MCF 10A (cell line): Measurements from ENCODE around the gene DDX31. TPM values are rescaled to one million over a fixed set of nuclear protein-coding genes. Genes with fewer than 3 reads are reported as not detected.

Experiments used
- BruUV-seq: library from RNA; stranded (reverse); fragments of 400-500 nt; replicated peaks from 2 replicates; lab custom pipeline; 2021; lab: Mats Ljungman, UMichigan
- CTCF ChIA-PET: fragments of 300-600 bp; sonication (Branson Sonifier 250); formaldehyde crosslinking; extraction: SDS; loops from one replicate; lab custom pipeline; 2021; ENCODE audit warnings: antibody characterized with exemption, inconsistent platforms; lab: Yijun Ruan, JAX
- POLR2A ChIA-PET: fragments of 300-600, 350-650 bp; sonication (Branson Sonifier 250); formaldehyde crosslinking; extraction: SDS; loops from one replicate; lab custom pipeline; 2020; ENCODE audit warnings: antibody characterized with exemption, inconsistent platforms; lab: Yijun Ruan, JAX
- DNase-seq: peaks from one replicate; pipeline ENCODE4 v3.0.0-alpha.2; 2018; ENCODE audit not compliant: unreplicated experiment
- H3K27ac Mint-ChIP-seq: one replicate; pipeline ENCODE4 v1.8.0; 2022; ENCODE audit warnings: mild to moderate bottlenecking, low read depth, mixed read lengths; ENCODE audit not compliant: unreplicated experiment
- H3K27me3 Mint-ChIP-seq: one replicate; pipeline ENCODE4 v1.8.0; 2022; ENCODE audit warnings: mixed read lengths; ENCODE audit not compliant: insufficient read depth, unreplicated experiment
- H3K36me3 Mint-ChIP-seq: one replicate; pipeline ENCODE4 v1.8.0; 2022; ENCODE audit warnings: mild to moderate bottlenecking, moderate library complexity, mixed read lengths; ENCODE audit not compliant: insufficient read depth, unreplicated experiment
- H3K4me1 Mint-ChIP-seq: one replicate; pipeline ENCODE4 v1.8.0; 2022; ENCODE audit warnings: mixed read lengths; ENCODE audit not compliant: insufficient read depth, unreplicated experiment
- H3K4me3 Mint-ChIP-seq: one replicate; pipeline ENCODE4 v1.8.0; 2022; ENCODE audit warnings: mild to moderate bottlenecking, moderate library complexity, mixed read lengths; ENCODE audit not compliant: unreplicated experiment
- H3K9me3 Mint-ChIP-seq: one replicate; pipeline ENCODE4 v1.8.0; 2022; ENCODE audit warnings: mixed read lengths; ENCODE audit not compliant: unreplicated experiment
- CTCF ChIP-seq: fragments of 200-600 bp; IDR thresholded peaks from one replicate; pipeline ENCODE4 v1.8.0; 2022; ENCODE audit warnings: antibody characterized with exemption, mild to moderate bottlenecking; ENCODE audit not compliant: unreplicated experiment
- intact Hi-C: fragments of 100-400 bp; cut with micrococcal nuclease; formaldehyde crosslinking; loops from 2 replicates; pipeline ENCODE4 v1.14.1; 2022
- total RNA-seq: library from RNA; stranded (reverse); gene quantifications from 2 replicates; pipeline ENCODE4 v1.2.3, GENCODE V29; 2022

The DDX31 gene
- total RNA-seq, 1 experiment from 2014 or later: 28.8 TPM

- ChIA-PET CTCF (interaction anchor here (0.6 to 0.7 kb wide), 2 partner anchors 55 to 63 kb away, joined by 3 to 4 read pairs; no protein-coding TSS in a partner anchor), POLR2A (interaction anchor here (0.5 kb wide), 1 partner anchor 276 kb away, joined by 3 read pairs; no protein-coding TSS in a partner anchor)
- intact Hi-C loops: no loop called here
- BruUV-seq: no TSS peak
- H3K4me3 Mint-ChIP-seq: no peak overlapping the region
- peaks cover 24% of the 10 kb centered on the region for H3K27me3 Mint-ChIP-seq
- H3K36me3 Mint-ChIP-seq: peaks cover 3% of the 10 kb centered on the region
- no peaks in the 10 kb centered on the region for H3K4me1 Mint-ChIP-seq
- no peaks in the 10 kb centered on the region for H3K9me3 Mint-ChIP-seq
- H3K27ac Mint-ChIP-seq: no peak overlapping the region
- DNase-seq: no peak
- TF ChIP-seq CTCF: no peak
Measured at GRCh38 chr9:132586830-132587591, 82.8 kb downstream of the DDX31 start.

DNA sequence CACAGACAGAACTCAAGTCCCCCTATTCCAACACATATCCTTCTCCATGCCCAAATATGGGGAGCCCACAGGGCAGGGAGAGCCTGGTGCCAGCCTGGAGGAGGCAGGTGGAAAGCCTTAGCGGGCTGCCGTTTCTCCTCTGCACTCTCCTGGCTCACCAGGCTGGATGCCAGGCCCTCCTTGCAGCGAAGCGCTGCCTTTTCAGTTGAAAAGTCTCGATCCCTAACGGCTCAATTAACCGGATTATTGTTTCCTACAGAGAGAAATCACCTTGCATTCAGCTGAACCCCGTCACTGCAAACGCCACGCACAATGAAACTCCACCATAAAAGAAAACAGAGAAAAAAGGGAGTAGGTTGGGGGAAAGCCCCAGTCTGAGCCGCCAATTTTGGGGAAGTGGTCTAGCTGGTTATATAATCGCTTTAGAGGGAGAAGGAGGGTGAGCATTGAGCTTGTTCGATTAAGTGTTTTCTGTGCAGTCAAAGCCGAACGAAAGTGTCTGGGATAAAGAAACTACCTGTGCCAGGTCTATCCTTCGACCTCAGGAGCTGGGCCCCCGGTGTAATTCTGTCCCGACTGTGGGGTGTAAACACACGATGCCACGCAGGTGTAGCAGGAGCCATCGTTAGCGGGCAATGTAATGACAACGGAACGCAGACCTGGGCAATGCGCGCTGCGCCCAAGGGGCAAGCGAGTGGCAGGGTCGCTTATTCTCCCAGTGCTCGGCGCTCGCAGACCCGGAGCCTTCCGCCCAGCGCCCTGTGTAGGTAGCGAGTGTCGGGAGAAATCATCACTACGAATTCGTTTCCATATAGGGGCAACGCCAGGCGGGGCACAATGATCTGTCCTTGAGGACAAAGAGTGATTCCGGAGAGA is 83.6 kb downstream of the DDX31 start:
- CTCF ChIA-PET: interaction anchor here (0.6 kb wide), 1 partner anchor 54 kb away, joined by 4 read pairs; no protein-coding TSS in a partner anchor
- H3K27ac Mint-ChIP-seq: no peak overlapping the region

GRCh38 chr9:132584601-132585560 is 84.9 kb downstream of the DDX31 start:
- Mint-ChIP-seq H3K4me1 (no peaks in the 10 kb centered on the region), H3K36me3 (no peaks in the 10 kb centered on the region), H3K4me3 (no peak overlapping the region), H3K27ac (no peak overlapping the region), H3K27me3 (peaks cover 38% of the 10 kb centered on the region), H3K9me3 (no peaks in the 10 kb centered on the region)
- ChIA-PET CTCF (interaction anchor here (1.2 kb wide), 1 partner anchor 10 kb away, joined by 5 read pairs; no protein-coding TSS in a partner anchor), POLR2A (no interaction called here)
- peak; percentile 21 for DNase-seq
- intact Hi-C loops: no loop called here
- BruUV-seq: no TSS peak
- TF ChIP-seq CTCF: no peak

More for the DNA sequence above, 83.6 kb downstream of the DDX31 start:
- no TSS peak for BruUV-seq
- Mint-ChIP-seq H3K4me1 (no peaks in the 10 kb centered on the region), H3K36me3 (no peaks in the 10 kb centered on the region), H3K27me3 (peaks cover 33% of the 10 kb centered on the region), H3K4me3 (no peak overlapping the region), H3K9me3 (no peaks in the 10 kb centered on the region)
- intact Hi-C loops: no loop called here
- no peak for DNase-seq
- TF ChIP-seq CTCF: no peak
- POLR2A ChIA-PET: no interaction called here
